GM21723 (cell line): ENCODE data around the gene KRT72.
"Not testable (repeated sequence)": the region's sequence is repeated elsewhere in the genome, so short reads cannot be mapped to it uniquely, and the experiment has no call there.

Source experiments
- ATAC-seq: cut with Tn5 transposase; IDR thresholded peaks from one replicate; pipeline ENCODE4 v1.9.1; 2021; ENCODE audit warnings: mild to moderate bottlenecking, moderate library complexity; ENCODE audit not compliant: unreplicated experiment

KRT72 gene

DNA sequence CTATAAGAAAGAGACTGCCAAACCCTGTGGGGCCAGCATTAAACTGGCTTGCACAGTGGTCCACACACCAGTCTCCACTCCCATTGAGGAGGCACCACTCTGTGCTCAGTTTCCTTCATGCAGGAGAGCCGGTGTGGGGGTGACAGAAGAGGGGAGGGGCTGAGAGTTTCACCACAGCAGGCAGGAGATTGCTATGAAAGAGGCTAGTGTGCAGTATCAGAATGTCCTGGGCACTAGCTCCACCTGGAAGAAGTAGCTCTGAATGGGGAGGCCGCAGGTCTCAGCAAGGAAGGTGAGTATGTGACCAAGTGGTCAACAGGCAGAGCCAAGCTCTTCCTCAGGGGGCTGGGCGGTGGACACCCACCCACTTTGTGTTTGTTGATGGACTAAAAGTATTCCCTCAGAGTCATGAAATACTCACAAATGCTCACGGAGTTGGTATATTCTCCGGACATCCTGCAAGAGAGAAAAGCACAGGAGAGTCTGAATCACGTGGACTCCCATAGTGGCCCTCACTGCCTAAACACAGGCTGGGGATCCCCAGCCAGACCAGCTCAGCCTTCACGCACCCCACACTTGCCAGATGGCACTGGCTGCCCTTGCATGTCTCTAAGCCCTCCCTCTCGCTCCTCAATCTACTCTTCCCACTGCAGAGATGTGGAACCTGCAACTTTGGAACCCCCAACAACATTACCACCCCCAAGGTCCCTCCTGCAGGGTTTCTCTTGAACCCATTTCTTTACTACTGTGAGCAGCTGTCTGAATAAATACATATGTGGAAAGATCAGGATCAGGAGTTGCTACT is 7.8 kb upstream of the KRT72 start:
- ATAC-seq = no peak

DNA sequence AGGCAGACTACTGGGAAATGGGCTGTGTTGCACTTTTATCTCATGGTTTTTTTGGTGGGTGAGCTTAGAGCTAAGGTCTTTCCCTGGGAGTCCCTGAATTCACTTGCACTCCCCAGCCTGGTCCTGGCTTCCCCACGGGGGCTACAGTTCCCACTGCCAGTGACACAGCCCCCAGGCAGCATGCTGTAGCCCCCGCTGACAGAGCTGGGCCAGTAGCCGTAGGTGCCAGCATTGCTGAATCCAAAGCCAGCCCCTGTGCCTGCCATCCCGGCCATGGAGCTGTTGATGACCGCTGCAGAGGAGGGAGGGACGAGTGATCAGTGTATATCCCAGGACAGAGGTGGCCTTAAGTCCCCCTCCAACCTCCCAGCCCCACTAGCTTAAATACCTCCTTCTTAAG is 6.9 kb upstream of the KRT72 start:
- no peak for ATAC-seq

GRCh38 chr12:52607314-52607713 is 6.1 kb upstream of the KRT72 start:
- no peak for ATAC-seq

DNA sequence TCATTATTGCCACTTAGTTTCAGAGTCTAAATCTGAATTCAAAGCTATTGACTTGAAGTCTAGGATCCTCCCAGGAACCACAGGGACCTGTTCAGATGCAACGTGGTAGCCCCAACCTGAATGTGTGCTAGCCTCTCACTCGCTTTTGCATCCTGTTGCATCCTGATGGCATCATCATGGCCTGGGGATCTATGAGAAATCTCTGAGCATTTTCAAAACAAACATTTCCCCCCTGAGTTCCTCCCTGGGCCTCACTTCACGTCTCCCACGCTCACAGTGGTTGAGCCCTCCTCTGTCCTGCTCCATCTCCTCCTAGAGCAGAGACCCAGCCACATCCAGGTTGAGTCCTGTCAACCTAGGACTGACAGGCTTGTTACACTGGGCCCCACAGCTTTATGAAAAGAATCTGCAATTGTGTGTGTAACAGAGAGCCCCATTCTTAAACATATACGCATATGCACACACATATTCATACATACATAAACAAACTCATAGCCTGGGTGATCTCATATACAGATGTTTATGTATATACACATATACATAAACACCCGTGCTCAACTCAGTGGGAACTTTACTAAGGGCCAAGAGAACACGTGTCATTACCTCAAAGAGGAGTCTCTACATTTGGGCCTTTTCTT is 5.4 kb upstream of the KRT72 start:
- no peak for ATAC-seq

DNA sequence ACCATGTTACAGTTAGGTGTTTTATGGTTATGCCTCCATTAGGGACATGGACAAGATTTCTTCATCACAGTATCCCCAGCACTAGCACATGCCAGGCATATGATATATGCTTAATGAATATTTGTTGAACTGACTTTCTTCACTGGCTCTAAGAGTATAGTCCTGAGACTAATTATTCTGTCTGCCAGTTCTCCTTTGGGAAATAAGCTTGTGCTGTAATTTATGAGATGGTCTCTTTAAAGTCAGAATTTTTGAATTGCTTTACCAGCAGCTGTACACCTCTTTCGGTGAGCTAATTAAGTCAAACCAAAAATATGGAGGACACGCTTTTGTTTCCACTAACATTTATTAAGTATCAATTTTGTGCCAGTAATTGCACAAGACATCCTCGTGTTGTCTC is 4.8 kb upstream of the KRT72 start:
- ATAC-seq = no peak

DNA sequence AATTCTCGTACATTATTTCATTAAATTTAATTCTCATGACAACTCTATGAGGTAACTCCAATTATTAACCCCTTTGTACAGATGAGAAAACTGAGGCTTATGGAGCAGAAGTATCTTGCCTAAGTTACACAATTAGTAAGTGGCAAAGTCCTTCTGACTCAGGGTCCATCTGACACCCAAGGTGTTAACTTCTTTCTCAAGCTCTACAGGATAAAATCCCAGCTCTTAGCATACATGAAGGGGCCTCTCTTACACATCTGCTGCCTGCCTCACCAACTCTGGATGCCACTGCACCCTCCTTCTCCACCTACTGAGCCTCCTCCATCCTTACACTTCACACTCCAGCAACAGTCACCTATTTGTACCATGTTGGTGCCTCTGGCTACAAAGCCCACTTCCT is 4.3 kb upstream of the KRT72 start:
- ATAC-seq = no peak

DNA sequence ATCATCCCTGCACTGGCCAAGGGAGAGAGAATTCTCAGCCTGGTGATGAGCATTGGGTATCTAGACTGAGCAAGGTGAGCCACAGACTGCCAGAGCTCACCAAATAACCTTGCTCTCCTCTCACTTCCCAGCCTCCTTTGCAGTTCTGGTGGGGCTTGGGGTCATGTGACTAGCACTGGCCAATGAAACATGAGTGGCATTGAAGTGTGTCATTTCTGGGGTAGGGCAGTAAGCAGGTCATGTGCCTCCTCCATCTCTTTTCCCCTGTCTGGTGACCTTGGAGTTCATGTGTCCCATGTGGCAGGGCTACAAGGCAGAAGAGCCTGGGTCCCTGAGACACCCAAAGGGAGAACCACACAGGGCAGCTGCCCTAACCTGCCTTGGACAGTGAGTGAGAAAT is 3.6 kb upstream of the KRT72 start:
- no peak for ATAC-seq

GRCh38 chr12:52603314-52603713 is 2.1 kb upstream of the KRT72 start:
- no peak for ATAC-seq

- ATAC-seq = no peak
These were observed 1.3 kb upstream of the KRT72 start for GRCh38 chr12:52602552-52602951.

DNA sequence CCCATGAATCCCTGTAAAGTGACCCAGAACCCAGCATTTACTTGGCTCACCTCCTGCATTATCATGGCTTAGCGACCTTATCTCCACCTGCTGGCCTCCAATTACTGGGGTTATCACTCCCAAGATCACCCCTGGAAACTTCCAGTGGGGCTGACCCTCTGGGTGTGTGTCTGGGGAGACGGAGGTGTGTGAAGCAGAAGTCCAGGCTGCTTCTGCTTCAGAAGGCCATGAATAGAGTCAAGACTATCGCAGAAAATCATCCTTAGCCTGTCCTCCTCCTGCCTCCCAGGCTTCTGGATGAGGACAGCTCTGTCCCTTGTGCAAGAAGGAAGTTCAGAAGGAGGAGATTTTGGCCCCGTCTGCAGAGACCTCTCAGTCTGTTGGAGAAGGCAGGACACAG is 408 bp upstream of the KRT72 start:
- ATAC-seq = no peak

DNA sequence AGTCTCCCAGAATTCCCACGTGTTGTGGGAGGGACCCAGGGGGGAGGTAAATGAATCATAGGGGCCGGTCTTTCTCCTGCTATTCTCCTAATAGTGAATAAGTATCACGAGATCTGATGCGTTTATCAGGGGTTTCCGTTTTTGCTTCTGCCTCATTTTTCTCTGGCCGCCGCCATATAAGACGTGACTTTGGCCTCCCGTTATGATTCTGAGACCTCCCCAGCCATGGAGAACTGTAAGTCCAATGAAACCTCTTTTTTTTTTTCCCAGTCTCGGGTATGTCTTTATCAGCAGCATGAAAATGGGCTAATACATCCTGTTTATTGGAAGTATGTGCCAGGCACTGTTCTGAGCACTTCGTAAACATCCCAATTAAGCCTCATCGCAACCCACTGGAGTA is 788 bp downstream of the KRT72 start:
- ATAC-seq = no peak

DNA sequence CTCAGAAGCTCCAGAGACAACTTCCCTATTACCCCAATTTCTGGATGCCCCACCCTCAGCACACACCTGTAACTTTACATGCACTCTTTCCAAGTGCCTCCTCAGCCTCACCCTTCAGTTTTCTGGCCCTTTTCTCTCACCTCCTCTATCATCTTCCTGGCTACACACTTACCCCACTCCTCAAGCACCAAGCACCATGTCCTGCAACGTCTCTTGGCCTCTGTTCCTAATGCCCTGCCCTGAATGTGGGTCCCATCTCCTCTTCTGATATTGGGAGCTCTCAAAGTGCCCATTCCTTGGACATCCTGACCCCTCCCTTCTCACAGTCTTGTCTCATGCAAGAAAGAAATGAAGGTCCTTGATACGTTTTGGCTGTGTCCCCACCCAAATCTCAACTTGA is 1.2 kb downstream of the KRT72 start:
- no peak for ATAC-seq

- no peak for ATAC-seq
These were observed 2.3 kb downstream of the KRT72 start for GRCh38 chr12:52598966-52599365.

DNA sequence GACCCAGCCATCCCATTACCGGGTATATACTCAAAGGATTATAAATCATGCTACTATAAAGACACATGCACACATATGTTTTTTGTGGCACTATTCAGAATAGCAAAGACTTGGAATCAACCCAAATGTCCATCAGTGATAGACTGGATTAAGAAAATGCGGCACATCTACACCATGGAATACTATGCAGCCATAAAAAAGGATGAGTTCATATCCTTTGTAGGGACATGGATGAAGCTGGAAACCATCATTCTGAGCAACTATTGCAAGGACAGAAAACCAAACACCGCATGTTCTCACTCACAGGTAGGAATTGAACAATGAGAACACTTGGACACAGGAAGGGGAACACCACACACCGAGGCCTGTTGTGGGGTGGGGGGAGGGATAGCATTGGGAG is 7.0 kb downstream of the KRT72 start:
- not testable (repeated sequence) for ATAC-seq

- no peak for ATAC-seq
These were observed 9.7 kb downstream of the KRT72 start for GRCh38 chr12:52591521-52591920.

DNA sequence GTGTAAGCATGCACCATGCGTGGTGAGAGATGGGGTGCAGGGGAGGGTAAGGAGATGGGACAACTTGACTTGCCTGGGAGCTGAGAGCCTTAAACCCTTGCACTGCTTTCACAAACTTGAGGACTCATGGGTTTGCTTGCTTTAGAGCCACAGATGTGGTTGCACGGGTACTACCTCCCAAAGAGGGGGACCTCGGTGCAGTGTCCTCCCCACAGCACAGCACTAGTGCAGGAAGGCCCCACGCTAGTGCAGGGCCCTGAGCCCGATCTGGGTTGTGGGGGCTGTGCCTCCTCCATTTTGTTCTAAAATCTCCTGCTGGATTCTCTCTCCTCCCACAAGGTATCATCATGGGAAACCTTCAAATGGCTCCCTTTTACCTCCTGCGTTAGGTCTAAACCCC is 11.2 kb downstream of the KRT72 start:
- ATAC-seq = no peak

DNA sequence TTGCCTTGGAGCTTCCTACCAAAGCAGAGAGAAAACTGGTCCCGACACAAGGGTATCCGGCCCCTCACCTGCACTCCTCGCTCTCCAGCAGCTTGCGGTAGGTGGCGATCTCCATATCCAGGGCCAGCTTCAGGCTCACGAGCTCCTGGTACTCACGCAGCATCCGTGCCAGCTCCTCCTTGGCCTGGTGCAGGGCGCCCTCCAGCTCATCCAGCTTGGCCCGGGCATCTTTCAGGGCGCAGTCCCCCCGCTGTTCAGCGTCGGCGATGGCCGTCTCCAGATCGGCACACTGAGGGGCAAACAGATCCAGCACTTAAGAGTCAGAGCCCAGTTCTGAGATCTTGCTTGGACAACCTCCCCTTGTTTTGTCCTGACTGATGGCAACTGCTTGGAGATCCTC is 13.7 kb downstream of the KRT72 start:
- ATAC-seq = no peak

GRCh38 chr12:52585946-52586345 is 15.3 kb downstream of the KRT72 start:
- ATAC-seq = no peak

DNA sequence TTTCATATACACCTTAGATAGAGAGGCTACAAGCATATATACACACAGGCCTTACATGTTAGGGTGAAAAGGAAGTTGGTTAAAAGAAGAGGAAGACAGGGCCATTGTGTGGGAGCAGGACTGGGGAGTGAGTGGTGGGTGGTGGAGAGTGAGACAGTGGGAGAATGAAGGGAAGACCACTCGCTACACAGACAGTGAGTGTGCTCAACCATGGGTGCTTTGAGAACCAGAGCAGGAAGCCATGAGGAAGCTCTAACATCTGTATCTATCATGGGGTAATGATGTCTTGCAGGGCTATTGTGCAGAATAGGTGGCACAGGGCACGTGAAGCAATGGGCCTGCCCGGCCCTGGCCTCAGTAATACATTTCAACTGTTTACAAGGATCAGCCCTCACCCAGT is 16.2 kb downstream of the KRT72 start:
- ATAC-seq = no peak

DNA sequence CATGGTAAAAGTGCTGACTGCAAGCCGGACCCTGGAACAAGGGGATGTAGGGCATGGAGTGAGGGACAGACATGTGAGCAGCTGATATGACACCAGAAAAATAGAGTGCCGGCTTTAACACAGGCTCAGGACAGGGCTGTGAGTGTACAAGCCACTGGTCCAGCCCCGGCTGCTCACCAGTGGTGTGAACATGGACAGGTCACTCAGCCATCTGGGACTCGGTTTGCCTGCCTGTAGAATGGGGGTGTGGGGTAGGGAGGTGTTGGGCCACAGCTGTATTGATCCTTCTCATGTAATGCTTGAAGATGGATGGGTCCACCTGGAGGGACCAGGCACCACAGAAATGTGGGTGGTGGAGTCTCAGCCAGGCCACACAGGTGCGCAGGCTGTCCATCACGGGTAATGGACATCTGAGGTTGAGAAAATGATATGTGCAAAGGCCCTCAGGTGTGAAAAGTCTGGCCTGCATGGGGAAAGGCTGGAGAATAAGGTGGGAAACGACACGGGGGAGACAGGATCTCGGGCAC is 17.0 kb downstream of the KRT72 start:
- ATAC-seq = no peak

GRCh38 chr12:52582971-52583456 is 18.2 kb downstream of the KRT72 start:
- ATAC-seq = no peak

- no peak for ATAC-seq
These were observed 18.8 kb downstream of the KRT72 start for GRCh38 chr12:52582486-52582885.
